ENCODE data around the gene HOOK2. TPM values are rescaled to one million over a fixed set of nuclear protein-coding genes. Genes with fewer than 3 reads are reported as not detected.

HOOK2 gene
- total and polyA plus RNA-seq, 9 of the 15 experiments (the other 6 are each of a cell fraction or from before 2014, with no cell fraction given), result 1.3 to 17.2 (median 9.9) TPM

GRCh38 chr19:12723381-12723640 lies 52.0 kb downstream of the HOOK2 start (continued):
- TF ChIP-seq, protein P1, sequence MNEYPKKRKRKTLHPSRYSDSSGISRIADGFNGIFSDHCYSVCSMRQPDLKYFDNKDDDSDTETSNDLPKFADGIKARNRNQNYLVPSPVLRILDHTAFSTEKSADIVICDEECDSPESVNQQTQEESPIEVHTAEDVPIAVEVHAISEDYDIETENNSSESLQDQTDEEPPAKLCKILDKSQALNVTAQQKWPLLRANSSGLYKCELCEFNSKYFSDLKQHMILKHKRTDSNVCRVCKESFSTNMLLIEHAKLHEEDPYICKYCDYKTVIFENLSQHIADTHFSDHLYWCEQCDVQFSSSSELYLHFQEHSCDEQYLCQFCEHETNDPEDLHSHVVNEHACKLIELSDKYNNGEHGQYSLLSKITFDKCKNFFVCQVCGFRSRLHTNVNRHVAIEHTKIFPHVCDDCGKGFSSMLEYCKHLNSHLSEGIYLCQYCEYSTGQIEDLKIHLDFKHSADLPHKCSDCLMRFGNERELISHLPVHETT (CRISPR knock-in tag; conservative IDR thresholded peaks at IDR 0.05 in 1 of 2, IDR thresholded peaks at IDR 0.05 in 1 of 2), result no peak
- no peak for TF ChIP-seq E4F1 (CRISPR knock-in tag; IDR thresholded peaks at IDR 0.05; ENCODE audit: borderline replicate concordance)

DNA sequence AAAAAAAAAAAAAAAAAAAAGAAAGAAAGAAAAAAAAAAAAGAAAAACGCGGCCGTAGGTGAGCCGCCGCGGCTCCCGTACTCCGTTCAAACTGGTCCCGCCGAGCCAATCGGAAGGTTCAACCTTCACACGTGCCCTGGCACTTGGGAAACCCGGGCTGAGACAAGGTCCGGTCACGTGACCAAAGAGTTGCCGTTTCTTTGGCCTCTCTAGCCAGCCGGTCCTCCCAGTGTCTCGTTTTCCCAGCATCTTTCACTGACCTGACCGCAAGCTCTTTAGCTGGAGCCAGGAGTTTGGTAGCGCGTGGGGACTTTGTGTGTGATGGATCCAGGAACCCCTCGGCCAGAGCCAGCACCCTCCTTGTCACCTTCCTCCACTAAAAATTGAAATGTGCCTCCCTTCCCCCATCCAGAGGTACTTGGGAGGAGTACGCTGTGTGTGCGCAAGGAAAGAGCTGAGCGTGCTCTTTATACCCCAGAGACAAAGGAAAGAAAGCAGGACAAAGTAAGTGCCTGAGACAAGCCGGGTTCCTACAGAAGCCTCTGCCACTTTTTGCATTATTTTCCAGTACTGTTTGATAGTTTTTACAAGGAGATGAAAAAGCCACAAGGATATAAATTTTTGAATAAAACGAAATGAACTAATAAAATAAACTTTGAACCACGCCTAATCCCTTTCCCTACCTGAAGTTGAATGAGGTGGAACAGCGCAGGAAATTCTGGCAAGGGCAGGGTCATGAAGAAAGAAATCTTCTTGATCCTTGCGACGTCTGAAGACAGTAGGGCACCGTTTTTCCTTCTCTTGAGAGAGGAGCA lies 52.6 kb downstream of the HOOK2 start:
- TSS peak; percentile 97 for BruUV-seq (replicated peaks)
- Histone ChIP-seq H3K9me3 (replicated peaks; ENCODE audit: control insufficient read depth, insufficient read depth, low read depth, low read length) (no peaks in the 10 kb centered on the region), H4K20me1 (replicated peaks; ENCODE audit: control insufficient read depth, insufficient read depth, low read length) (peaks cover 17% of the 10 kb centered on the region; the same call in 1 of the 2 replicates), H3K4me3 (peak overlapping the region; percentile 82), H3K4me1 (replicated peaks in 1 of 2; ENCODE audit: control insufficient read depth in 2 of 2, insufficient read depth in 2 of 2, low read length in 2 of 2) (peaks cover 10 to 44% of the 10 kb centered on the region in 2 experiments; a peak in 3 of 5 replicates), H3K9me1 (ENCODE audit: control insufficient read depth, insufficient read depth, low read length) (peaks cover 3% of the 10 kb centered on the region), H3K36me3 (ENCODE audit: control insufficient read depth, insufficient read depth, low read length) (peaks cover 32% of the 10 kb centered on the region), H3K27me3 (ENCODE audit: control insufficient read depth in 2 of 2, insufficient read depth in 2 of 2, low read length in 2 of 2) (no peaks in the 10 kb centered on the region), H2AFZ (ENCODE audit: low read depth, low read length) (peak overlapping the region; percentile 78), H3K79me2 (ENCODE audit: control insufficient read depth, insufficient read depth, low read length) (peaks cover 65% of the 10 kb centered on the region), H3K9ac (ENCODE audit: insufficient read depth in 1 of 2, low read depth in 2 of 2, low read length in 2 of 2) (peak overlapping the region; percentile 89 to 99), H3K27ac (ENCODE audit: extremely low read depth, low read depth, low read length) (peak overlapping the region; percentile 87), H3K4me2 (ENCODE audit: insufficient read depth, low read length) (peak overlapping the region; percentile 92)
- intact Hi-C loops (cut with micrococcal nuclease) (loop anchor here (1.0 kb wide), 1 partner anchor 11 kb away; no protein-coding TSS in a partner anchor), in situ Hi-C loops (cut with MboI) (no loop called here)
- ChIA-PET POLR2A (interaction anchor here (0.5 to 4.4 kb wide), 21 partner anchors 10 to 1361 kb away, joined by 3 to 50 read pairs (median 3); partner anchors contain the start of genes DHPS, GCDH, GET3 and JUNB), CTCF (ENCODE audit: low intra/inter-chr PET ratio) (no interaction called here)
- WGBS (ENCODE audit: insufficient coverage, low coverage, missing lambda C conversion rate), result under 1% methylated on average over 30 of the region's 32 CpGs
- FAIRE-seq, result peak; percentile 98
- peak; percentile 88 to 100 (median 94) for DNase-seq (ENCODE audit: extremely low read depth in 1 of 4, low spot score in 3 of 4)
- peak; percentile 83 for ATAC-seq
- TF ChIP-seq ATF4 (CRISPR knock-in tag; IDR thresholded peaks at IDR 0.05) (no peak), PRMT5 (CRISPR knock-in tag; IDR thresholded peaks at IDR 0.05) (no peak), ARID4B (CRISPR knock-in tag; IDR thresholded peaks at IDR 0.05) (no peak; the same call in 1 of the 2 replicates)
- TF ChIP-seq, protein P2, sequence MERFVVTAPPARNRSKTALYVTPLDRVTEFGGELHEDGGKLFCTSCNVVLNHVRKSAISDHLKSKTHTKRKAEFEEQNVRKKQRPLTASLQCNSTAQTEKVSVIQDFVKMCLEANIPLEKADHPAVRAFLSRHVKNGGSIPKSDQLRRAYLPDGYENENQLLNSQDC (CRISPR knock-in tag; IDR thresholded peaks at IDR 0.05), result no peak
